ENCODE data around the gene LRRC15.

- TF ChIP-seq CTCF (IDR thresholded peaks at IDR 0.05) (no peak), POLR2A (IDR thresholded peaks at IDR 0.05) (no peak)
Observed at GRCh38 chr3:194339840-194340239, 29.7 kb downstream of the LRRC15 start.

Data from thyroid gland (tissue), 4 donors.